DND-41 (cell line): ENCODE measurements around the gene CTIF.

Experiments used
- EZH2 ChIP-seq: IDR thresholded peaks from 3 replicates; pipeline ENCODE4 v1.6.1; 2012; ENCODE audit warnings: borderline replicate concordance, low read depth, mild to moderate bottlenecking, moderate library complexity, low read length, inconsistent platforms; ENCODE audit not compliant: severe bottlenecking
- TF ChIP-seq, protein P1 (sequence below): IDR thresholded peaks from 2 replicates; pipeline ENCODE4 v1.5.1; 2012; ENCODE audit warnings: borderline replicate concordance, low read length, moderate library complexity, mild to moderate bottlenecking; ENCODE audit not compliant: poor library complexity, severe bottlenecking; ENCODE audit errors: extremely low read depth

DNA sequence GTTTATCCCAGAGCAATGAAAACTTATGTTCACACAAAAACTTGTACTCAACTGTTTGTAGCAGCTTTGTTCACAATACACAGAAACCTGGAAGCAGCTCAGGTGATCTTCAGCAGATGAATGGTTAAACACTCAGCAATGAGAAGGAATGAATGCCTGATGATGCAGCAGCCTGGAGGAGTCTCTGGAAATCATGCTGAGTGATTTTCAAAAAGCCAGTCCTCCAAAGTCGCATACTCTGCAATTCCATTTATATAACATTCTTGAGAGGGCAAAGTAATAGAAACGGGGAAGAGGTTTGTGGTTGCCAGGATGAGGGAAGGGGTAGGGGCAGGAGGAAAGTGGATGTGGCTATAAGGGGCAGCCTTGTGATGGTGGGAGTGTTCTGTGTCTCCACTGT, 108.1 kb downstream of the CTIF start:
- TF ChIP-seq, protein P1, sequence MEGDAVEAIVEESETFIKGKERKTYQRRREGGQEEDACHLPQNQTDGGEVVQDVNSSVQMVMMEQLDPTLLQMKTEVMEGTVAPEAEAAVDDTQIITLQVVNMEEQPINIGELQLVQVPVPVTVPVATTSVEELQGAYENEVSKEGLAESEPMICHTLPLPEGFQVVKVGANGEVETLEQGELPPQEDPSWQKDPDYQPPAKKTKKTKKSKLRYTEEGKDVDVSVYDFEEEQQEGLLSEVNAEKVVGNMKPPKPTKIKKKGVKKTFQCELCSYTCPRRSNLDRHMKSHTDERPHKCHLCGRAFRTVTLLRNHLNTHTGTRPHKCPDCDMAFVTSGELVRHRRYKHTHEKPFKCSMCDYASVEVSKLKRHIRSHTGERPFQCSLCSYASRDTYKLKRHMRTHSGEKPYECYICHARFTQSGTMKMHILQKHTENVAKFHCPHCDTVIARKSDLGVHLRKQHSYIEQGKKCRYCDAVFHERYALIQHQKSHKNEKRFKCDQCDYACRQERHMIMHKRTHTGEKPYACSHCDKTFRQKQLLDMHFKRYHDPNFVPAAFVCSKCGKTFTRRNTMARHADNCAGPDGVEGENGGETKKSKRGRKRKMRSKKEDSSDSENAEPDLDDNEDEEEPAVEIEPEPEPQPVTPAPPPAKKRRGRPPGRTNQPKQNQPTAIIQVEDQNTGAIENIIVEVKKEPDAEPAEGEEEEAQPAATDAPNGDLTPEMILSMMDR: no peak
- no peak for TF ChIP-seq EZH2
